Fibroblast of upper back skin (primary cell): ENCODE results near the gene GALNT3.
A peak's percentile ranks its signal among the peaks of the same experiment; 100 is the strongest.

Experiments
- DNase-seq: peaks from one replicate; pipeline ENCODE4 v3.0.0-alpha.2; 2013

GALNT3 gene

DNA sequence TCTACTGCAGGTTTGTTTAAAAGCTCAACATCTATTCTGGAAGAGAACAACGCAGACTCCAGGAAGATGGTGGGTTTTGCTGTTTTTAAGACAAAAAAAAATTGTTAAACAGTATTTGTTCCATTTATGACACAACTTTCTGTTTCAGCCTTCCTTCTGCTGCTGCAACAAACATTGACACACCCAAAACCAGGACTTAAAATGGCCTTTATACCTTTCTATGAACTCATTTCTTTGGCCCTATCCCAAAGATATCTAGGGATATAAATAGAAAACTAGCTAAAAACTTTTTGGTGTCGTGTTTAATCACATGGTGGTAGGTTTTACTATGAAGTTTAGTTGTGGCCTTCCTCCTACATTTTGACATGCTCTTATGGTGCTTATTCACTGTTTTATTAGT is 964 bp upstream of the GALNT3 start:
- DNase-seq: no peak

DNA sequence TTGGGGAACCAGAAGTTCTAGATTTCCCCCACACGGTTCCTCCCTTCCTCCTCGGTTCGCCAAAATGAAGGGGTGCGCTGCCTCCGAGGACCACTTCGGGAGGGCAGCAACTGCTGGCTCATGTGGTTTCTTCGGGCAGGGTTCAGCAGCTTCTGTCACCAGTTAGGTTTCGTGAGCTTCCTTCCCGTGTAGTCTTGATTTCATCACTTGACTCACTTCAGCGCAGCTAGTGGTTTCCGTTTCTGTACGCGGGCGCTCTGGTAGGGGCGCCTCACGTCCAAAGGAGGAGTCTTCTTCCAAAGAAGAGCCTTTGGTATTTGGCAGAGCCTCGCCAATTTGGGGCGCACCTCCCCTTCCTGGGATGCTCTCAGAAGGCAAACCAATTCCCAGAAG is 485 bp upstream of the GALNT3 start:
- DNase-seq: peak; percentile 34

DNA sequence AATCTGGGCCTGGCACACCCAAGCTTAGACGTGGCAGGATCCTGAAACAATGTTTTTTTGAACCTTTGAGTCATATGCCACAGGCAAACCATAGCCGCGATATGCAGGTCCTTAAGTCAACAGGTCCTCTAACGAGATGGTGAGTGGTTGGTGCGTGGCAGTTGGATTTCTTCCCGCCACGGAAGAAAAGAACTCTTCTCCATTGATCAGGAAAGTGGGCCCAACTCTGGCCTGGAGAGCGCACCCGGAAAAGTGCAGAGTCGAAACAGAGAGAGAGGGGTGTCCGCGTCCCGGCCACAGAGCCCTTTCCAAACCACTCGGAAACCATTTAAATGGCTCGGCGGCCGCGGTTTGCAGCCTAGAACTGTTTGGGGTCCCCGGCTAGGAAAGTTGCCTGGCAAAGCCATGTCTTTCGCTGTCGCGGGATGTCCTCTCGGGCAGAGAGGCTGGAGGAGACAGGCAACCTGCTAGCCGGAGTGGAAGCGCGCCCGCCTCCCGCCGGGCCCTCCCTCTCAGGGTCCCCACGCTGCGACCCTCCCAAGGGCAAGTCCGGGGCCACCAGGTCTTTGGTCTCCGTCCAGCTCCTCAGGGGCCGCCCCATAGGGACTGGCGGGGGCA is 777 bp downstream of the GALNT3 start:
- no peak for DNase-seq

DNA sequence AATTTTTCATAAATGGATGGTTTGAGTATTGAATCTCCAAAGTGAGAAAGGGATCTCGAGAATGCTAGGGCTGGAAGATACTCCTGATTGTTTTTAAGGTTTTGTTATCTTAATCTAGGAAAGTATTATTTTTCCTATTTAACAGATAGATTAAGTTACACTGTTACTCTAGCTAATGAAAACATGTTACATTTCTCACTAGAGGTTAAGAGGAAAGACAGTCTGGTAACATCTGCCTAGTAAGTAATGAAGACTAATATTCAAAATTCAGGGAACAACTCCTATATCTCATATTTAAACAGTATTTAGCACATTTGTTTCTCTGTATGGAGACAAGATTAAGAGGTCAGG is 2.0 kb downstream of the GALNT3 start:
- no peak for DNase-seq

DNA sequence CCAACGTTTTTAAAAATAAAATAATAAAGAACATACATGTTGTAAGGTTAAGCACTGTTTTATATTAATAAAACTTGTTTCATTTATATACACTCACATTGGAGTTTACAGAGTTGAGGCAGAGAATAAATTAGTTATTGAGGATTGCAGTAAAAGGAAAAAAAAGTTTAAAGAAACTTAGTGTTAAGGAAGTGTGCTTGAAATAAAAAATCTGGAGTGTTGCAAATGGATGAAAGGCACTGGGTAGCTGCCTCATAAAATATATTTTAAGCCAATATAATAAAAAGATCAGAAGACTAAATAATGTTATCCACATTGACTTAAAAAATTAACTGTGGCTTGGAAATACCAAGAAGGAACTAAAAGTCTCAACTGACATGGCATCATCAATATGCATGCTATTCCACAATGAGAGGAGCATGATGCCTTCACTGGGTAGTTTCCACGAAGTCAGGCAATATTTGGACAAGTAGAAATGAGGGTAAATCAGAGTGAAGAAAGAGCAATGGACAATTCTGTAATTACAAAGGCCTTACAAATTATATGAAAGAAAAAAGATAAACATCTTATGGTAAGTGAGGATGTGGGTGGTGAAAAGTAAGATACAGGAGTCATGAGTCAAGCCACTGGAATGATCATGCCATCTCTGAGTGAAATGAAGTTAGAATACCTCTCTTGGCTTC is 2.5 kb downstream of the GALNT3 start:
- peak; percentile 44 for DNase-seq

DNA sequence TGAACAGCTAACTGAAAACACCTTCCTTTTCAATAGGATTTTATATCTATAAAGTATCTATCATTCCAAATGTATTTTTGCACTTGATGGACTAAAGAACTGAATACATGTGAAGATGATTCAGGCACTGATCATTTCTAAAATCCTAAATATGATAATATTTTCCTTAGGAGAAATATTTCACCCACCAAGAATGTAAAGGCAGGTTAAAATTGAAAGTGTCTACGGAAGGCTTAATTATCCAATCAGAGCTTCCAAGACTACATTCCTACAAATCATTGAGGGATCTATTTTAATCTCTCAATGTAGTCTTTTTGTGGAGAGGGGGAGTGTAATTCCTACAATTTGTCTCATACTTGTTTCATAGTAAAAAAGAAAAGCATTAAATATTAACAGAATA is 3.6 kb downstream of the GALNT3 start:
- DNase-seq: peak; percentile 66

DNA sequence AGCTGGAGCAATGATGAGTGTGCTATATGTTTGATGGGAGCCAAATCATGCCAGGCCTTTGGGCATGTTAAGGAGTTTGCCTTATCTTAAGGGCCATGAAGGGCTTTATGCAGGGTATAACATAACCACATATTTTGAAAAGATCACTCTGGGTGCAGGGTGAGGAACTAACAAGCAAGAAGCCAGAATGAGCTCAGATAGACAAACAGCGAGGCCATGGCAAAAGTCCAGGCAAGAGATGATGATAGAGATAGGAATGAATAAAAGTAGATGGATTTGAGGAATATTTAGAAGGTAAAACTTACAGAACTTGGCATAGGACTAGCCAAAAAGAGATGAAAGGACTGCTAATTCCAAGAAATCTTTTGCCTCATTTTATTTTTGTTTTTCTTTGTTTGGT is 6.7 kb downstream of the GALNT3 start:
- DNase-seq: peak; percentile 51

DNA sequence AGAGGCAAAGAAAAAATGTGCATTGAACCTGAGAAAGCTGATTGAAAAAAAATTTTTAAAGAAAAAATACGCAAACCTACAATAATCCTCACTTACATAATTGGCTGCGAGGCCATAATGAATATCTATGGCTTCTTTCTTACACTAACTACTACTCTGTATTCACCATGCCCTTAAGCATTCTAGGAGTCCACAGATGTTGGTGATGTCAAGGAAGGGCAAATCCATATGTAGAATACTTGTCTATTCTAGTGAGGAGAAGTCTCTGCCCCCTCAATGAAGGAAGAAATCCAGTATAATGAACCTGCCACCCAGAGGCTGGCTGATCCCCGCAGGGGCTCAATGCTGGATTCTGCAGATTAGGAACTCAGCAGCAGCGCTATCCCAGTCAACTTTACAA is 14.3 kb downstream of the GALNT3 start:
- DNase-seq: no peak

DNA sequence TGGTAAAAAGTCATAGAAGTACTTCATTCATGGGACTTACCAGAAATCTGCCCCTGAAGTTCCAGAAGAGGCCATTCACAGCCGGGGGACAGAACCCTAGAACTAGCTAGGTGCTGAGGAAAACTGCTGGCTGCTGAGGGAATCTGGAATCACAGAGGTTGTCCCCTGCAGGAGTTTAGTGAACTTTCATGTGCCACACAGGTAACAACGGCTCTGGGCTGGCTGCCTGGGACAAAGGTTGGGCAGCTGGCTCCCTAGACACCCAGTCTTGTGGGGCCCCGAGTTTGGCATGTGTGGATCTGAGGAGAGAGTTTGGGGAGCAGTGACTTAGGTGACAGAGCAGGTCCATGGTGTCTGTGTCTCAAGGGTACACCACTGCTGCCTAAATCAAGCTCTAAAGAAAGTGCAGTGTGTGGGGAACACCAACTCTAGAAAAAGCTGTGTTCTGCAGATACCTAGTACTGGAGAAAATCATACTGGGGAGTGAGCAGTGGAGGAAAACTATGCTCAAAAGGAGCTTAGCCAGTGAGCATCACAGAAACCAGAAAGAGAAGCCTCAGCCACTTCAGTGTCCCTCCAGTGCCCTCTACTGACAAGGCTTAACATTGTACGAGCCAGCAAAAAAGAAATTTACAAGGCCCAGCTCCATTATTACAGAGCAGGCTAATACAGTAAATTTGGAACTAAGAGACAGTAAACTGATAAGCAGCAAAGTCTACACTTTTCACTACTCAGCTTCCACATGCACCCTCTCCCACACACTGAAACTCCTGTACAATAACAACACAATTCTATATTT is 15.2 kb downstream of the GALNT3 start:
- DNase-seq: no peak

DNA sequence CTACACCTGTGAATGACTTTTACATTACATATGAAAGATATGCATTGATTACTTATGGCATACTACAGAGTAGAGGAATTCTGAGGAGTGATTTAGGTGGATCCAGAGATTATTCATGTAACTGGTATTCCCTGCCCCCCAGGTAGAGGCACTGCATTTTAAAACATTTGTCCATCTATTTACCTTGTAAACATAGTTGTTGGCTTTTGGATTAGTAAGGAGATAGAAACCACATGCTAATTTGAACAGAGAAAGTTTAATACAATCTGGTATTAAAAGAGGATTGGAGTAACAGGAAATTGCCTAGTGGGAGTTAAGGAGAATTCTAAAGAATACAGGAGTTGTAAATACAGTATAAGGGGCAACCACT is 15.9 kb downstream of the GALNT3 start:
- DNase-seq: no peak

DNA sequence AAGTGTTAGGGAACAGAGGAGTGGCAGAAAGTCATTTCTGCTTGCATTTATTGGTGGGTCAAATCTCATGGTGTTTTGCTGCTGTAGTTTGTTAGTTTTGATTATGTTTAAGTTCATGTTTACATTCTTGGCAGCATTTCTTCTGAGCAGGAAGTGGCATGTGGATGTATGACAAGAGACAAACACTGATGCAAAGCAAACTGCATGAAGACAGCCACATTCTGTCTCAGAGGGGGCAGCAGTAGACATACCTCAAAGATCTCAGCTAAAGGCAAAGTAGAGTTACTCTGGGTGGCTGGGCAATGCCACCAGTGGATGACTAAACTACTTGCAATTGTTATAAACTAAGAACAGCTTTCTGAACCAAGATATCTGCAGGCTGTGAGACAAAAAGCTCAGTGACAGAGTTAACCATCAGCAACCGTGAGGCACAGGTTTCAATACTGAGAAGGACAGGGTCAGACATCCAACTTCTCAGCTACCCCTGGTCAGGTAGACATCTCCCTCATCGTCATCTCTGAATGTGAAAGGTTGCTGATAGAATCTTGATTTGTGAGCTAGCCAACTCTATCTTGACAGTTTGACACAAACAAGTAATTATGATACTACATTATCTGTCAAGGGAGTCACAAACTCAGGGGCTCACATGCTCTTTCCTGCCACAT is 16.4 kb downstream of the GALNT3 start:
- no peak for DNase-seq

DNA sequence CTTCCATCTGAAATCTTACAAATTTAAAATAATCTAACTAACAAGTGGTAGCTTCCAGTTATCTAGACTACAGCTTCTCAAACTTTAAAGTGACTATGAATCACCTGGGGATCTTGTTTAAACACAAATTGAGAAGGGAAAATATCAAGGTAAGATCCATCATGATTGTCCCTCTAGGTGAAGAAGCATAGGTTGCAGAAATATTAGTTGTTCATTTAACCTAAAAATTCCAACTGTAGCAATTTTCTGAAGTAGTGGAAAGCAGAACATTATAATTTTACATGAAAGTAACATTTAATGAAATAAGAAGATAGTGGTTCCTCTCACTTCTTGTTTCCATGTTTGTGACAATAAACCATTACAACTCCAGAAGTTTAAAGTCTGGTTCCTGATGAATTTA is 17.3 kb downstream of the GALNT3 start:
- no peak for DNase-seq

DNA sequence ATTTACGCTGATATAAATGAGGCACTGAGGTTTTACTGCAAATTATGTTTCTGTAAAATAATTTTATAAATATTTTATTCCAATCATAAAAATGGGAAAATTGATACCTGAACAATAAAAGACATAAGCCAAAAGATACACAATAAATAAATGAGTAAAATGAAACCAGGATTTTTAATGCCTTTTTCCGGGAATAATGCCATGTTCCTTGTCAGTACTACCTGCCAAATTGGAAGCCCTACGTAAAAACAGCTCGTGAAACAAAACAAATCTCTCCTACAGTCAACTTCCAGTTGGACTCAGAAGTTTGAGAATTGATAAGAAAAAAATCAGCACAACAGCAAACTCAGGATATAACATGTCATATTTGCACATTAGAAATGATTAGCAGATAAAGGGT is 18.0 kb downstream of the GALNT3 start:
- DNase-seq: no peak

DNA sequence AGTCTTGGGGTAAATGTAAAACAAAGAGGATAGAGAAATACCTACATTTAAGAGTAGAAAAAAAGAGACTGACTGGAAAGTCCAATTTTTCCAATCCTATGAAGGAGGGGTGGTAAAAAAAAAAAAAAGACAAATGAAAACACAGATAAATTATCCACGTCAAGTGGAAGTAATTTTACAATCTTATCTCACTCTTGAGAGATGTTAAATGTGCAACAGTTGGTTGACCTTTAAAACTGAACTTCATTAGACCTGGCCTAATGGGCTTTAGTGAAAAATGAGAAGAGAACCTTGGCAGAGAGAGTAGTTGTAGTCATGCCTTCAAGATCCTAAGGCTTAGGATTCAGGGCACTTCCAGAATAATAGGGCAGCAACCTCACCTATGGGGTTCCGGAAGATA is 20.4 kb downstream of the GALNT3 start:
- DNase-seq: no peak

DNA sequence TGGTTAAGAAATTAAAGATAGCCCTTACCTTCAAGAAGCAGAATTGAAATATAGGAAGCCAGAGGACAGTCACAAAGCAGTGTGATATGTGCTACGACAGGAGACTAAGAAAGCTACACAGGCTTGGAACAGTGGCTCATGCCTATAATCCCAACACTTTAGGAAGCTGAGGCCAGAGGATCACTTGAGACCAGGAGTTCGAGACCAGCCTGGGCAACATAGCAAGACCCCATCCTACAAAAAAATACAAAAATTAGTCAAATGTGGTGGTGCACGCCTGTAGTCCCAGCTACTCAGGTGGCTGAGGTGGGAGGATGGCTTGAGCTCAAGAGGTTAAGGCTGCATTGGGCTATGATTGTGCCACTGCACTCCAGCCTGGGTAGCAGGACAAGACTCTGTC is 21.9 kb downstream of the GALNT3 start:
- no peak for DNase-seq

DNA sequence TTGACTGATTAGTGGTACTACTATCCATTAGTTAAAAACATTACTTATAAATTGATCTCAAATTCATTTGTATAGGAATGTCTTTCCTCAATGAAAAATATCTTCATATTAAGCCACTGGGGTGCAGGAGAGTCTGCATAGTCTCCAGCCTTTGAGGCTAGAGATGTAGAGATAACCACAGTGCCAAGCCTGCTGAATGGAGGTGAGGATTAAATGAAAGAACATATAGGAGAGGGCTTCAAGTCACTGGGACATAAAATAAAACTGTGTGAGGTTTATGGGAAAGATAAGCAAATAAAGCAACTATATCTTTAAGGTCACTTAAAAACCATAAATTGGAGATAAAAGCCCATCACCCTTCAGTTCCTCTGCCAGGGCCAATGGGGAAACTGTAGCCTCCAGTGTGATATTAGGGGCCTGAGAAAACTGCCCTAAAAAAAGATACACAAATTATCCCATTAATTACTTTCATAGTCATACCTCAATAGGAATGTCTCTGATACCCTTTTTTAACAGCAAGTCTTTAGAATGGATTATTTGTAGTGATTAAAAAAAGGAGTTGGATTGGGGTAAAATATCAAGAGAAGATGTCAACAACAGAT is 27.6 kb downstream of the GALNT3 start:
- no peak for DNase-seq

DNA sequence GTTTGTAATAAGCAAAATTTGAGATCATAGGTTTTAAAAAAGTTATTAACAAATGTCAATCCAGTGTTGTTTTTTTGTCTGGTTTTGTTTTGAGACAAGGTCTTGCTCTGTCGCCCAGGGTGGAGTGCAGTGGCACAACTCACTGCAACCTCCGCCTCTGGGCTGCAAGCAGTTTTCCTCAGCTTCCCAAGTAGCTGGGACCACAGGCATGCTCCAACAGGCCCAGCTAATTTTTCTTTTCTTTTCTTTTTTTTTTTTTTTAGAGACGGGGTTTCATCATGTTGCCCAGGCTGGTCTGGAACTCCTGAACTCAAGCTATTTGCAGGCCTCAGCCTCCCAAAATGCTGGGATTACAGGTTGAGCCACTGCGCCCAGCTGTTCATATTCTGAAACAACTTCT is 31.3 kb downstream of the GALNT3 start:
- no peak for DNase-seq

DNA sequence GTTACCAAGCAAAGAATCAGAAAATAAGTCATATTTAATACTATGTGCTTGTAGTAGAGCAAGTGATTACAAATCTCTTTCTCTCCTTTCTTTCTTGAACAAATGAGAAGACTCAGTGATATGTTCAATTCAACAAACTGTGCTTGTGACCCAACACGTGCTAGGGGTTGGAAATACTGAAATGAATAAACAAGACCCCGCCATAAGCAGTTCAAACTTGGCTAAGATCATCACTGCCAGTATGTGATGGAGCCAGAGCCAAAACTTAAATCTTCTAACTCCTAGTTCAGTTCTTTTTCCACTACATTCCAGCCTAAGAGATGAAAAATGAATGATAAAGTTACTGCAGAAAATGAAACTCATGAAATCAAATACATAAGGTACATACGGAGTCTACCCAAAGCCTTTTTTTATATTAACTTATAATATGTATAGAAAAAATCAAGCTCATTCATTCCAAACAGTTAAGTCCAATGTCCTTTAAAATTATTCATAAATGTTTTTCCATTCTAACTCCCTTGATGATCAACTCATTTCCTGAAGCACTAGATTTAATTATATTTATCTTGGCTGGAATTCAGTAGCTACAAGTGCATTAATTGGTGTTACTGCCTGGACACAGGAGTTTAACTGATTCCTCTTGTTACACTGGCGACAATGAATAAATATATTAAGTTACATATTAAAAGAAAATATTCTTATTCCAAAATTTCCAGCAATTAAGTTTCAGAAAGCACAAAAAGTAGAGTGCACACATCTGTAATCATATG is 36.0 kb downstream of the GALNT3 start:
- DNase-seq: no peak

DNA sequence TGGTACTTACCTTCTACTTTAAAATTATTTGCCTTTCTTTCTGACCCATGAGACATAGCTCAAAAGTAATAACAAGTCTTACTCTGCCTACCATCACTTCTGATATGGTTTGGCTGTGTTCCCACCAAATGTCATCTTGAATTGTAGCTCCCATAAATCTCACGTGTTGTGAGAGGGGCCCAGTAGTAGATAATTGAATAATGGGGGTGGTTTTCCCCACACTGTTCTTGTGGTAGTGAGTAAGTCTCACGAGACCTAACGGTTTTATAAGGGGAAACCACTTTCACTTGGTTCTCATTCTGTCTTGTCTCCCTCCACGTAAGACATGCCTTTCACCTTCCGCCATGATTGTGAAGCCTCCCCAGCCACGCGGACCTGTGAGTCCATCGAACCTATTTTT is 47.5 kb downstream of the GALNT3 start:
- peak; percentile 13 for DNase-seq

DNA sequence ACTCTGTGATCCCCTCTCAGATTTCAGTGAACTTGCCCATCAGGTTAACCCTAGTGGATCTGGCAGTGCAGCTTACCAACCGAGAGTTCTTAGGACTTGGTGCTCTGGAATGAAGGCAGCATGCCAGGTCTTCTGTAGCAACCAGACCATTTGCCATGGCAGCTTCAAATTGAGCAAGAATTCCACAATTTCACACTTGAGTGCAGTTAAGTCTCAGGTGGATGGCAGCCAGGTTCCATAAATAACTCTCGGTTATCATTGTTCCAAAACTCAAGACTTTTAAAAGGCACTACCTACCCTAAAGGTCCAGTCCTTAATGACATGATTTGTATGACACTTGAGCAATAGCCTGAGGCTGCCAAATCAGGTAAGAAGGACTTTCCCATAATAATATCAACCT is 48.1 kb downstream of the GALNT3 start:
- DNase-seq: peak; percentile 18

DNA sequence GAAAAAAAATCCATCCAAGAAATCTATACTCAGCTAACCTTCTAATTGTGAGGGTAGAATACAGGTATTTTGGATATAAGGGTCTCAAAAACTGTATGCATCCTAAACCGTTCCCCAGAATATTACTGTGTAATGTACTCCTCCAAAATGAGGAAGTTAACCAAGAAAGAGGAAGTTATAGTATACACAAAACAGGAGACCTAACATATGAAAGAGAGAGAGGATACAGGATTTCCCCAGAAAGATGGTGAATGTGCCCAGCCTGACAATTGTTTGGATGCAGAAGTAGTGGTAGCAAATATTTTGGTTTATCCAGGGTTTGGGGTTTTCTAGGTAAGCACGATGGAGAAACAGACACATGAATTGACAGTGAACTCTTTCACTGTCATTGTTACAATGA is 50.6 kb downstream of the GALNT3 start:
- no peak for DNase-seq

DNA sequence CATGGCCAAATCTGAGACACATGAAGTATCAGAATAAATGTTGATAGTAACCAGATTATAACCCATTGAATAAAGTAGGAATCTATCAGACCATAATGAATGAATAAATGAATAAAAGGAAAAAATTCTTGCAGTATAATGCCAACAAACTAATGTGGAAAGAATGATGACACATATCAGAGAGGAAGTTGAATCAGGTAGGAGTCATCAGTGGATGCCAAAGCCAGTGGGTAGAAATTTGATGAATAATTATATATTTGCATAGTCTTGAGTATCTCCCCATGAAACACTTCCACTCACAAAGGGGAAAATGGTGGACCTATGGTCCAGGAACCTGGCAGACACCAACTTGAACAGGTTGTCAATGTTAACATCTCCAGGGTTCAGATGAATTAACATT is 68.6 kb downstream of the GALNT3 start:
- DNase-seq: peak; percentile 72

DNA sequence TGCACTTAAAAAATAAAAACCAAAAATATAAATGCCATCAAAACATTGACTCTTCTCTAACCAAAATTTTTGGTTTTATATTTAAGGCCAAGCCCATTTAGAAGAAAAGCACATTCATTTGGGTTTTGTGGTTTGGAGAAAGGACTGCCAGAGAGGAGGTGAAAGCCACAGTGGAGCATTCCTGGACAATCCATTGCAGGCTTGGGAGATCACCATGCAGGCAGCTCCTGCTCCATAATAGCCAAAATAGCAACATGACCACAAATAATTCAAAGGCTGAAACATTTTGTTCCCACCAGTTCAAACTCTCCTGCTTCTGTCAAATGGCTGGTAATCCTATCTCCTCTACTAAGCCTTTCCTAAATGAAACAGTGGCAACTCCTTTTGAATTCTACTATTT is 73.5 kb downstream of the GALNT3 start:
- peak; percentile 94 for DNase-seq
